ENCODE measurements around the gene DYNLT2B. TPM values are rescaled to one million over a fixed set of nuclear protein-coding genes. Genes with fewer than 3 reads are reported as not detected.
A peak's percentile ranks its signal among the peaks of the same experiment; 100 is the strongest.
"Not testable (repeated sequence)": the region's sequence is repeated elsewhere in the genome, so short reads cannot be mapped to it uniquely, and the experiment has no call there.

The DYNLT2B gene
- polyA plus RNA-seq, result 10 to 100 TPM in 1 of 3 donors, 1 to 10 TPM in 2; 6.7 to 13.3 (median 9.3) TPM

DNA sequence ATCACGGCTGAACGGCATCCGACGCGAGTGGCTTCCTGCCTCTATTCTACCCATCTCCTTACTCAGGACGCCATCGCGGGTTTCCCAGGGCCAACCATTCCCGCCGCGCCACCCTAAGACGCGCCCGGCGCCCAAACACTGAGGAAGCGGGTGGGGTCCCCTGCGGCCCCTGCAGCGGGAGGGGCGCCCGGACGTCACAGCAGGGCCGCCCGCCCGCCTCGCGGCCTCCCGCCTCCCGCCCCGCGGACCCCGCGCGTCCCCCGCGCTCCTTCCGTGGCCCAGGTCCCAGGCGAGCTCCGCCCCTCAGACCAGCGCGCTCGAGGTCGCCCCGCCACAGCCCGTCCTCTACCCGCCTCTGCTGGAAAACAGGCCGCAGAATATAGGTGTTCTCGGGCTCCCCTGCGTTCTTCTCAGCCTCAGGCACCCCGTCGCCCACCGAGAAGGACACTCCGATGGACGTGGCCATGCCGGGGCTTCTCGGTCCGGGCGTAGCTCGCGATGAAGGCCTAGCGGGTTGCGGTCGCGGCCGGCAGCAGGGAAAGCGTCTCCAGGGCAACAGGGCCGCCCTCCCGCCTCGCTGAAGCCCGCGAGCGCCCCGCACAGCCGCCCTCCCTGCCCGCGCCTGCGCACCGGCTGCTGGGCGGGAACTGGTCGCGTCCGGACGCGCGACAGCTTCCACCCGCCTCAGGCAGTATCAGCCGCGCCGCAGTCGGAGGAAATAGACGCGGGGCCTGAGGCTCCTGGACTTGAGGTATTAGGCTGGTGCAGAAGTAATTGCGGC is at the start of gene DYNLT2B:
Gene DYNLT2B, minus strand, starts transcription at position 554 of the 781 bp plus-strand sequence. Its CDS starts 88 bp downstream, at position 466.
- H3K27ac ChIP-seq (ENCODE audit: low read depth, low read length), result peak within 1 kb of the TSS; percentile 72
- 0% methylated on average over 87 to 92 of the region's 92 CpGs for WGBS, 3 donors

DNA sequence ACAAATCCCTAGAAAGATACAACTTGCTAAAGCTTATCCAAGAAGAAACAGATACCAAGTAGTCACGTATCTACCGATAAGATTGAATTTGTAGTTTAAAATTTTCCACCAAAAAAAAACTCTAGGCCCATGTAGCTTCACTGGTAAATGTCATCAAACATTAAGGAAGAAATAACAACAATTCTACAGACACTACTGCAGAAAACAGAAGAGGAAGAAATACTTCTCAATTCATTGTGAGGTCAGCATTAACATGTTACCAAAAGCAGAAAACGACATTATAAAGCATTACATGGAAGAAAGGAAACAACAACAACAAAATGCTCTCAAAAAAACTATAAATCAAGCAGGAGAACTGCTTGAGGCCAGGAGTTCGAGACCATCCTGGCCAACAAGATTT is 47.7 kb upstream of the DYNLT2B start:
- 85 to 87% (median 86%) methylated on average over 4 of the region's 4 CpGs for WGBS, 3 donors
- no peak overlapping the region for H3K27ac ChIP-seq (ENCODE audit: low read depth, low read length)

DNA sequence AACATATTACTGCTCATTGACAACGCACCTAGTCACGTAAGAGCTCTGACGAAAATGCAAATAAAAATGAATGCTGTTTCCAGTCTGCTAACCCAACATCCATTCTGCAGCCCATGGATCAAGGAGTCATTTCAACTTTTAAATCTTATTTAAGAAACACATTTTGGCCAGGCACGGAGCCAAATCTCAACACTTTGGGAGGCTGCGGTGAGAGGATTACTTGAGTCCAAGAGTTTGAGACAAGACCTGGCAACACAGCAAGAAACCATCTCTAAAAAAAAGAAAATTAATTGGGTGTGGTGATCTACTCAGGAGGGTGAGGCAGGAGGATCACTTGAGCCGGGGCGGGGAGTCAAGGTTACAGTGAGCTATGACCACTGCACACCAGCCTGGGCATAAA is 42.5 kb upstream of the DYNLT2B start:
- no peak overlapping the region for H3K27ac ChIP-seq (ENCODE audit: low read depth, low read length)
- WGBS, 3 donors, result 87 to 93% (median 92%) methylated on average over 7 of the region's 7 CpGs

DNA sequence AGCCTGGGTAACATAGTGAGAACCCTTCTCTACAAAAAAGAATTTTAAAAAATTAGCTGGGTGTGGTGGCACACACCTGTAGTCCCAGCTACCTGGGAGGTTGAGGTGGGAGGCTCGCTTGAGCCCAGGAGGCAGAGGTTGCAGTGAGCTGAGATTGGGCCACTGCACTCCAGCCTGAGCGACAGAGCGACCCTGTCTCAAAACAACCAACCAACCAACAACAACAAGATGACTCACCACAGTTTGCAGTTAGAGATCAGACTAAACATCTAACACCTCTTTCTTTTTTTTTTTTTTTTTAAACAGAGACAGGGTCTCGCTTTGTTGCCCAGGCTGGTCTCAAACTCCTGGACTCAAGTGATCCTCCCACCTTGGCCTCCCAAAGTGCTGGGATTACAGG is 40.5 kb upstream of the DYNLT2B start:
- 97 to 99% (median 98%) methylated on average over 4 of the region's 4 CpGs for WGBS, 3 donors
- not testable (repeated sequence) for H3K27ac ChIP-seq (ENCODE audit: low read depth, low read length)

DNA sequence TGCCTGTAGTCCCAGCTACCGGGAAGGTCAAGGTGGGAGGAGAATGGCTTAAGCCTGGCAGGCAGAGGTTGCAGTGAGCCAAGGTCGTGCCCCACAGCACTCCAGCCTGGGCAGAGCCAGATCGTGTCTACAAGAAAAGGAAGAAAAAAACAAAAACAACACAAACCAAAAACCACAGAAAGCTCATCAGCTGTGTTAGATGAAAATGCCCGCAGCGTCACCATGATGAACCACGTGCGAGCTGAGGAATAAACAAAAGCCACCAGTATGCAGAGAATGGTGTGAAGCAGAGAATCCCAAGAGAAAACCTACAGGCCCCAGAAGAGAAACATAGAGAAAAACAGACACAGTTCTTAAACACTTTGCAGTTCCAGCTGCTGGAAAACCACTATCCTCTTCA is 39.9 kb upstream of the DYNLT2B start:
- H3K27ac ChIP-seq (ENCODE audit: low read depth, low read length), result no peak overlapping the region
- 83 to 90% (median 87%) methylated on average over 7 of the region's 7 CpGs for WGBS, 3 donors

DNA sequence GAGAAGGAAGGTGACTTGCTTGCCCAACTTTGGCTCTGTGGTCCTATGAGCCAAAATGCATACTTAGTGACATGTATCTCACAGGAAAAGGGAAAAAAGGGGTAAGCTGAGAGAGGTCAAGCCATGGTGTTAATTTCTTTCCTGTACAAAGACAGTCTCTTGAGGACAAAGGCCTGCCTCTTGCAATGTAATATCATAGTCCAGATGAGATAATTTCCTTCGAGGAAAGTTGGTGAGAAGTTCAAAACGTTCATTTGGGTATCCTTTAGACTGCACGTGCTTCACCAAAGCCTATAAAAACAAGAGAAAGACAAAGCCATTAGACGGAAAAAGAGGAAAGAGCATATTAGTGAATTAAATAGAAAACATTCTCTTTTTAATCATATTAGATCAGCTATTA is 38.5 kb upstream of the DYNLT2B start:
- 78 to 89% (median 82%) methylated on average over 4 of the region's 4 CpGs for WGBS, 3 donors

DNA sequence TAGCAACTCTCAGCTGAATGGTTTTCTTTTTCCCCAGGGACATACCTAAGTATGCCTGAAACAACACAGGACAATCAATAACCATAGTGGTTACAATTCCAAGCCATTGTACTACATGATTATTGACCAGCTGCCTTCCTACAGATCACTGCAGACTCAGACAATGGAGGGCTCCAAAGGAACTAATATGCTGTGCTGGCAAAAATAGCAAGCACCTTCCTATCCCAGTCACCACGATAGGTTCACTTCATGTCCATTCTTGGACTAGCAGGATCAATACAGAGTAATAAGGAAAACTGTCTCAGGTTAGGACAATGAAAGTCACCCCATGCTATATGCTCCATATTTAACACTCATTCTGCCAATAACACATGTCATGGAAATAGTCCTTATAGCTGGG is 37.6 kb upstream of the DYNLT2B start:
- WGBS, 3 donors, result 92 to 100% (median 95%) methylated on average over 1 of the region's 1 CpG
- H3K27ac ChIP-seq (ENCODE audit: low read depth, low read length), result no peak overlapping the region

More for the DNA sequence above, 38.5 kb upstream of the DYNLT2B start:
- no peak overlapping the region for H3K27ac ChIP-seq (ENCODE audit: low read depth, low read length)

DNA sequence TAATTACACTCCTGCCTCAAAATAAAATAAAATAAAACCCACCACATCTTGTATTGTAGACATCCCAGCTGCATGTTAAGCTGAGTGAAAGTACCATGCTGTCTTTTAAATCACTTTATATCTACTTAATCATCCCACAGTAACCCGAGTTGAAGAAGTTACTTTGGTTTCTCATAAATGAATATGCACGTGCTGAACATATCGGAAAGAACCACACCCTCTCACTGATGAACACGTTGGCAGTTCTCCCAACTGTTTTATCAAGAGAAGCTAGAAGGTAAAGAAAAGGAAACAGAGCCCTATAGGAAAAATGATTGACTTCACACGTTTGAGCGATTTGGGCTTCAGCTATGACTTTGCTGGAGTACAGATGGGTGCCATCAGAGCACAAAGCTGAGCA is 36.1 kb upstream of the DYNLT2B start:
- WGBS, 3 donors, result 65 to 84% (median 72%) methylated on average over 6 of the region's 6 CpGs
- H3K27ac ChIP-seq (ENCODE audit: low read depth, low read length), result no peak overlapping the region

DNA sequence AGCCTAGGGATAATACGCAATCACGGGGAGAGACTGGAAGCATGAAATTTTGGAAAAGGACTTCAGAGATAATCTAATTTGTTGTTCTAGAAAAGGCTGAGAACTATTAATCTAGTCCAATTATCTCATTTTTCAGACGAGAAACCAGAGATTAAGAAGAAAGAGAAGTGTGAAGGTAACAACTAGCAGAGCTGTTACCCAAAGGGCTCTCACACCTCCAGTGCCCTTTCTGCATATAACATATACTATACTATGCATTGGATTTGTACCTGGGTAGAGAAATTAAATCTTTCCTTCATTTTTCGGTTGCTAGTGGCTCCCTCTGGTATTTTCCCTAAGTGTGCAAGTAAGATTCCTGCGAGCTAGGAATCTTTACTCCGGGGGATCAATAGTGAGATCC is 33.5 kb upstream of the DYNLT2B start:
- 68 to 95% (median 78%) methylated on average over 6 of the region's 6 CpGs for WGBS, 3 donors

DNA sequence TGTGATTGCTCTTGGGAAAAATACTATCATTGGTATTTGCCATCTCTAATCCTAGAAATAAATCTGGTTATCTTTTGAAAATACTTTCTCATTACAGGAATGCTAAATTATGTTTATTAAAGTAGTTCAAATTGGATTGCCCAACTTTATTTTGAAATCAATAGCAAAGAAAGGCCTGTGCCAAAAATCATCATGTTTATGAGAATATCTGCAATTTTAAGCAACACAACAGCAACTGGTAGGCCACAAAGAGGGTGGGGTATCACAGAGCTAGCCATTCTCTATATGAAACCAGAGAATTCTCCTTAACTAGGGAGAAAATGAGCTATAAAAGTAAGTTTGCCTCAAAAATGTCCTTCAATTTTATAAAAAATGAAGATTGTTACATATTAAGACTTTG is 32.0 kb upstream of the DYNLT2B start:
- H3K27ac ChIP-seq (ENCODE audit: low read depth, low read length), result no peak overlapping the region

More for the DNA sequence above, 33.5 kb upstream of the DYNLT2B start:
- H3K27ac ChIP-seq (ENCODE audit: low read depth, low read length), result no peak overlapping the region

DNA sequence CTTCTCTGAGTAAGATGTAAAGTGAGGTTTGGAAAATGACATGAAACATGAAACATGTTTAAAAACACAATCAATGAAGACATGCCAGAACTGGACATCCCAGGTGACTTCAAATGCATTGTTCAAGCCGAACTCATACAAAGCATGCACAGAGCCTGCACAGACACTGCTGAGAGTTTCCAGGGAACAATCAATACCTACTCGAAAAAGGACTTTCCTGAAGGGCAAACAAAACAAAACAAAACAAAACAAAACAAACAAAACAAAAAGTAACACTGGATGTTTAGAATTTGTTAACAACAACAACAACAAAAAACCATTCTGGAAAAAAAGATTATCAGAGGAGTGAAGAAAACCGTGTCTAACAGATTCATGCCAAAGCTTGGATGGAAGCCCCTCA is 30.7 kb upstream of the DYNLT2B start:
- 83 to 97% (median 91%) methylated on average over 3 of the region's 3 CpGs for WGBS, 3 donors
- no peak overlapping the region for H3K27ac ChIP-seq (ENCODE audit: low read depth, low read length)

DNA sequence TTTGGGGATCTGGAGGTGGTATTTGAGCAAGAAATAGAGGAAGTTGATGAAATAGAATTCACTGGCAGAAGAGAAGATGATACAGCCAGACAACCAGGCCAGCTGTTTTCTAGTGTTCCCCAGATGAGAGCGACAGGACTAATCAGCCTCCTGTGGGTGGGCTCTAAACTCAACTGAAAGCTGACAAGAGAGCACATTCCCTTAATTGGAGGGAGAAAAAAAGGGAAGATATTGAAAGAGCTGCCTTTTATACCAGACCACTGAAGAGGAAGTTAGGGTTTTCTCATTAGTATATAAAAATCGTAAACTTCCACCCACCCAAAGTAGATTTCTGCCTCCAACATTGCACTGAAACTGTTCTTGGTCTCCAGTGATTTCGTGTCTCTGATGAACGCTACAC is 26.6 kb upstream of the DYNLT2B start:
- no peak overlapping the region for H3K27ac ChIP-seq (ENCODE audit: low read depth, low read length)
- WGBS, 3 donors, result 40 to 72% (median 46%) methylated on average over 4 of the region's 4 CpGs

DNA sequence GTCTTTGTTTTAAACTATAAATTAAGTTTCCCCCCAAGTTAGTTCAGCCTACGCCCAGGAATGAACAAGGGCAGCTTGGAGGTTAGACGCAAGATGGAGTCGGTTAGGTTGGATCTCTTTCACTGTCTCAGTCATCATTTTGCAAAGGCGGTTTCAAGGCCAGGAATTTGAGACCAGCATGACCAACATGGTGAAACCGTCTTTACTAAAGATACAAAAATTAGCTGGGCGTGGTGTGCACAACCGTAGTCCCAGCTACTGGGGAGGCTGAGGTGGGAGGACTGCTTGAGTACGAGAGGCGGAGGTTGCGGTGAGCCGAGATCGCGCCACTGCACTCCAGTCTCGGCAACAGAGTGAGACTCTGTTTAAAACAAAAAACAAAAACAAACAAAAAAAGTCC is 25.9 kb upstream of the DYNLT2B start:
- 93 to 95% (median 93%) methylated on average over 13 of the region's 14 CpGs for WGBS, 3 donors

DNA sequence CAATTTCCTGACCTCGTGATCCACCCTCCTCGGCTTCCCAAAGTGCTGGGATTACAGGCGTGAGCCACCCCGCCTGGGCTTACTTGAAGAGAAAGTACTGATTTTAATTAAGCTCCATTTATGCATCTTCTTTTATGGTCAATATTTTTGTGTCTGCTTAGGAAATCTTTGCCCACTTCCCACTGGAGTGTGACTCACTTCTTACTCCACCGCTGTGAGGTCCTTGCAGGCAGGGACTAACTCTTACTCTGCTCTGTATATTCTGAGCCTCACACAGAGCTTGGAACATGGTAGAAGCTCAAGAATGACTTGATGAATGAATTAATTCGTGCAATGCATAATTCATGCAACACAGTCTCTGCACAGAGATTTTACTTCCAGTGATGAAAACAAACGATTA is 23.1 kb upstream of the DYNLT2B start:
- no peak overlapping the region for H3K27ac ChIP-seq (ENCODE audit: low read depth, low read length)

More for the DNA sequence above, 25.9 kb upstream of the DYNLT2B start:
- not testable (repeated sequence) for H3K27ac ChIP-seq (ENCODE audit: low read depth, low read length)

DNA sequence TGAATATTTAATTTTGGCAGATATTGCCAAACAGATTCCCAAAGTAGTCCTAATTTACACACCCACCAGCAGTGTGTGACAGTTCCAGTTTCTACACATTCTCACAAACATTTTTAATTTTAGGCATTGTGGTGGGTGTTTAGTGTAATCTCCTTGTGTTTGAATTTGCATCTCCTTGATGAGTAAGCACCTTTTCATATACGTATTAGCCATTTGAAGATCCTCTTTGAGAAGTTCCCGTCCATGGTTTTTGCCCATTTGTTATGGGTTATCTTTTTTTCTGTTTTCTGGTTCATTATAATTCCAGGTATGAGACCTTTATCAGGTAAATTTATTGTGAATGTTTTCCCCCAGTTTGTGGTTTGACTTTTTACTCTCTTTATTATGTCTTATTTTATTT is 22.4 kb upstream of the DYNLT2B start:
- 45 to 73% (median 53%) methylated on average over 2 of the region's 2 CpGs for WGBS, 3 donors
- H3K27ac ChIP-seq (ENCODE audit: low read depth, low read length), result no peak overlapping the region

More for the DNA sequence above, 23.1 kb upstream of the DYNLT2B start:
- 60 to 85% (median 72%) methylated on average over 7 of the region's 7 CpGs for whole genome bisulfite sequencing, 3 donors

DNA sequence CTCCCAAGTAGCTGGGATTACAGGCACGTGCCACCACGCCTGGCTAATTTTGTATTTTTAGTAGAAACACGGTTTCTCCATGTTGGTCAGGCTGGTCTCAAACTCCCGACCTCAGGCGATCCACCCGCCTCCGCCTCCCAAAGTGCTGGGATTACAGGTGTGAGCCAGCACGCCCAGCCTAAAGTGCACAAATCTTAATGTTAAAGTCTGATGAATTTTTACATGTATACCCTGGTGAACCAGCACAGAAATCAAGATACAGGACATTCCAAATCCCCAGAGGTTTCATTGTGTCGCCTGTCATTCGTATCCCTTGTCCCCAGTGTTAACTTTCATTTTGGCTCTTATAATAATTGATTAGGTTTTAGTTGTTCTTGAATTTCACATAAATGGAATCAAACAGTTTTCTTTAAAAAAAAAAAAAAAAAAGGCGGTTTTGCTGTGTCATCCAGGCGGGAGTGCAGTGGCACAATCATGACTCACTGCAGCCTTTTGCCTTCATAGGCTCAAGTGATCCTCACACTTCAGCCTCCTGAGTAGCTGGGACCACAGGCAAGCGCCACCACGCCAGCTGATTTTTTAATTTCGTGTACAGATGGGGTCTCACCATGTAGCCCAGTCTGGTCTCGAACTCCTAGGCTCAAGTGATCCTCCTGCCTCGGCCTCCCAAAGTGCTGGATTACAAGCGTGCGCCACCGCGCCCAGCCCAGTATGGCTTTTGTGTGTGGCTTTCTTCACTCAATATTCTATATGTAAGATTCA is 21.6 kb upstream of the DYNLT2B start:
- H3K27ac ChIP-seq (ENCODE audit: low read depth, low read length), result no peak overlapping the region
- WGBS, 3 donors, result 83 to 90% (median 87%) methylated on average over 21 of the region's 21 CpGs

DNA sequence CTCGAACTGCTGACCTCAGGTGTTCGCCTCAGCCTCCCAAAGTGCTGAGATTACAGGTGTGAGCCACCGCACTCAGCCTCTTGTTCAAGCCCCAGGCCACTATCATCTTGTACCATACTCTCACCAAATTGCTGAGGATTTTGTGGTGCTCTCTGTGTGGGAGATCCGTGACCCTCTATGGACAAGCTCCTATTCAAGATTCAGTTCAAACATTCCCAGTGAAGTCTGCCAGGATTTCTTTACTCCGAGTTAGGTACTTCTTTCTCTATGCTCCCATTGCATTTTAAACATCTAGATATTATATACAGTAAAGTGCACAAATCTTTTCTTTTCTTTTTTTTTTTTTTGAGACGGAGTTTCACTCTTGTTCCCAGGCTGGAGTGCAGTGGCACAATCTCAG is 21.0 kb upstream of the DYNLT2B start:
- 87 to 92% (median 90%) methylated on average over 6 of the region's 6 CpGs for WGBS, 3 donors

DNA sequence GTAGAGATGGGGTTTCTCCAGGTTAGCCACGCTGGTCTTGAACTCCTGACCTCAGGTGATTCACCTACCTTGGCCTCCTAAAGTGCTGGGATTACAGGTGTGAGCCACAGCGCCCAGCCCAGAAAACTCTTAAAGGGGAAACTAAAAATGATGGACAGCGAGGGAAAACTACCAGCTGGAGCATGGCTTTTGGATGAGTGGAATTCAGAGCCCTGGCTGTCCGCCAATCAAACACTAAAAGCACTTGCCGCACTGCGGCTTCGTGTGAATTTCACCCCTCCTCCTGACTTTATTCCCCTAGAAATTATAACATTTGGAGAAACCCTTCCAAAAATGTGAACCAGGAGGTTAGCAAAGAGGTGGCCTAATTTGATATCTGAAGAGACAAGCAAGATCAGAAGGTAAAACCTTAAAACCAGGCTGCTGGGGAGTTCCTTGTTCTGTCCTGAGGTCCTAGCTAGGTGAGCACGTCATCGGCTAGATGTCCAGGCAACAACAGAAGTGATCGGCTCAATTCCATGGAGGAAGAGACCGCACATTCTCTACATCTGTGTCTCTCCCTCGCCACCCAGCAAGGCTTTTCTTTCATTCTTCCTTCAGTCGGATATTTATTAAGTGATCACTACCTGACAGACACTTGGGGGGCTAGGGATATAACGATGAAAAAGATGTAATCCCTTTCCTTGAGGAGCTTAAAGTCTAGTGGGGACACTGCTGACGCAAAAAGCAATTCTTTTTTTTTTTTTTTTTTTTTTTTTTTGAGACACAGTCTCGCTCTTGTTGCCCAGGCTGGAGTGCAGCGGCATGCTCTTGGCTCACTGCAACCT is 18.5 kb upstream of the DYNLT2B start:
- 57 to 88% (median 84%) methylated on average over 17 of the region's 17 CpGs for WGBS, 3 donors
- no peak overlapping the region for H3K27ac ChIP-seq (ENCODE audit: low read depth, low read length)

More for the DNA sequence above, 21.0 kb upstream of the DYNLT2B start:
- no peak overlapping the region for H3K27ac ChIP-seq (ENCODE audit: low read depth, low read length)

DNA sequence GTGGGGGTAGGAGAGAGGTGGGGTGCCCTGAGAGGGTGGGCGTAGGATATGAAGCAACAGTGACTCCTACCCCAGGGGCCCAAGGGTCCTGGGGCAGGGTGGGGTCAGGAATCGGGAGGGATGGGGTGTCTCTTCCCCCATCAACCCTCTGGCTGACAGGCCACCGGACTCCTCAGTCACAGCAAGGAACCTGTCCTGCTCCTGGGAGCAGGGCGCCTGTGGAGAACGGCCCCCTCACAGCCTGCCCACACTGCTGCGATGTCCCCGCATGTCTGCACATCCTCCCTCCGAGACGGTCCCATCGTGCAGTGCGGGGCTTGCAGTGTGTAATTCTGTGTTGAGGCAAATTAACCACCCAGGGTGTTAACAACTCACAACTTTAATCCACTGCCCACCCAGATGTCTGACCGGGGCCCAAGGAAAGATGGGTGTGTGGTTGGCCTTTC is 17.5 kb upstream of the DYNLT2B start:
- WGBS, 3 donors, result 59 to 83% (median 62%) methylated on average over 10 to 12 of the region's 12 CpGs
- H3K27ac ChIP-seq (ENCODE audit: low read depth, low read length), result no peak overlapping the region
